Astrocyte (in vitro differentiated cells and primary cell): ENCODE measurements around the gene STOM.

Experiments used
- EZH2 ChIP-seq: IDR thresholded peaks from 2 replicates; pipeline ENCODE4 v1.6.1; 2012; ENCODE audit warnings: mild to moderate bottlenecking, low read length, inconsistent platforms; ENCODE audit not compliant: insufficient read depth
- TF ChIP-seq, protein P1 (sequence below): IDR thresholded peaks from 2 replicates; pipeline ENCODE4 v1.5.1; 2011; ENCODE audit warnings: low read depth, mild to moderate bottlenecking, inconsistent platforms, low read length, moderate library complexity; ENCODE audit not compliant: insufficient read depth

DNA sequence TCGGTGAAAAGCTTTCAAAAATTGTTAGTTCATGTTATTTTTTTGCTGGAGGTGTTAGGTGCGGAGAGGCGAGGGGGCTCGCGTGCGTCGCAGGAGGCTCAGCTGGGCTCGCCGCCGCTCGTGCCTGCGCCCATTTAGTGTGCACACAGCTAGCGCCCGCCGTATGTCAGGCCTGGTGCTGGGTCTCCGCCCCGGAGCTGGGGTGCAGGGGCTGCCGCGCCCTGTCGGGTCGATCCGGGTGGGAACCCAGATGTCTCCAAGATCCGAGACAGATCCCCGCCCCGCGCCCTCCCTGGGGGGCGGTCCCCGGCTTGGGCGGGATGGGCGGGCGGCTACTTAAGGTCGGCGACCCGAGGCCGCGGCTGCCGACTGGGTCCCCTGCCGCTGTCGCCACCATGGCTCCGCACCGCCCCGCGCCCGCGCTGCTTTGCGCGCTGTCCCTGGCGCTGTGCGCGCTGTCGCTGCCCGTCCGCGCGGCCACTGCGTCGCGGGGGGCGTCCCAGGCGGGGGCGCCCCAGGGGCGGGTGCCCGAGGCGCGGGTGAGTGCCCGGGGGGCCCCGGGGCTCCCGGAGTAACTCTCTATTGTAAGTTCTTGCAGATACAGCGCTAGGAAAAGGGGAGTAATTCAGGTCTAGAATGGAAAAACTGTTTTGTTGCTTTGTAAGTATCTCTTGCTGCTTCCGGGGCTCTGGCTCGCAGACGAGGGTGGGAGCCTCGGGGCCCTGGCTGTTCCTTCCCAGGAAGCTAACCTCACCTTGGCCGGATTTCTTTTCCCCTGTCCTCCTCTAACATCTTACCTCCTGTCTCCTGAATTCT, 70.4 kb downstream of the STOM start:
- no peak for TF ChIP-seq EZH2
- TF ChIP-seq, protein P1, sequence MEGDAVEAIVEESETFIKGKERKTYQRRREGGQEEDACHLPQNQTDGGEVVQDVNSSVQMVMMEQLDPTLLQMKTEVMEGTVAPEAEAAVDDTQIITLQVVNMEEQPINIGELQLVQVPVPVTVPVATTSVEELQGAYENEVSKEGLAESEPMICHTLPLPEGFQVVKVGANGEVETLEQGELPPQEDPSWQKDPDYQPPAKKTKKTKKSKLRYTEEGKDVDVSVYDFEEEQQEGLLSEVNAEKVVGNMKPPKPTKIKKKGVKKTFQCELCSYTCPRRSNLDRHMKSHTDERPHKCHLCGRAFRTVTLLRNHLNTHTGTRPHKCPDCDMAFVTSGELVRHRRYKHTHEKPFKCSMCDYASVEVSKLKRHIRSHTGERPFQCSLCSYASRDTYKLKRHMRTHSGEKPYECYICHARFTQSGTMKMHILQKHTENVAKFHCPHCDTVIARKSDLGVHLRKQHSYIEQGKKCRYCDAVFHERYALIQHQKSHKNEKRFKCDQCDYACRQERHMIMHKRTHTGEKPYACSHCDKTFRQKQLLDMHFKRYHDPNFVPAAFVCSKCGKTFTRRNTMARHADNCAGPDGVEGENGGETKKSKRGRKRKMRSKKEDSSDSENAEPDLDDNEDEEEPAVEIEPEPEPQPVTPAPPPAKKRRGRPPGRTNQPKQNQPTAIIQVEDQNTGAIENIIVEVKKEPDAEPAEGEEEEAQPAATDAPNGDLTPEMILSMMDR, result no peak
